Trophoblast cell (in vitro differentiated cells and primary cell): Measurements from ENCODE around the gene CCNK.

Experiments used
- DNase-seq, 2 donors: peaks; one replicate each; pipeline ENCODE4 v3.0.0-alpha.2; 2016
- H2AFZ ChIP-seq: 2 replicates; pipeline ENCODE4 v1.6.1; 2013; ENCODE audit warnings: low read length, moderate library complexity, mild to moderate bottlenecking; ENCODE audit not compliant: insufficient read depth, poor library complexity
- H2AK5ac ChIP-seq: 2 replicates; pipeline ENCODE4 v1.6.1; 2013; ENCODE audit warnings: mild to moderate bottlenecking, low read length
- H2BK120ac ChIP-seq: 2 replicates; pipeline ENCODE4 v1.6.1; 2013; ENCODE audit warnings: low read length, mild to moderate bottlenecking, moderate library complexity; ENCODE audit not compliant: insufficient read depth, poor library complexity
- H2BK12ac ChIP-seq: 2 replicates; pipeline ENCODE4 v1.6.1; 2013; ENCODE audit warnings: mild to moderate bottlenecking, low read length, moderate library complexity
- H2BK5ac ChIP-seq: 2 replicates; pipeline ENCODE4 v1.6.1; 2013; ENCODE audit warnings: low read length, low read depth, moderate library complexity, mild to moderate bottlenecking; ENCODE audit not compliant: poor library complexity
- H3K14ac ChIP-seq: 2 replicates; pipeline ENCODE4 v1.6.1; 2013; ENCODE audit warnings: mild to moderate bottlenecking, low read length
- H3K18ac ChIP-seq: 2 replicates; pipeline ENCODE4 v1.6.1; 2013; ENCODE audit warnings: mild to moderate bottlenecking, low read length
- H3K23ac ChIP-seq: 2 replicates; pipeline ENCODE4 v1.6.1; 2013; ENCODE audit warnings: low read length
- H3K27ac ChIP-seq: 2 replicates; pipeline ENCODE4 v1.5.1; 2013; ENCODE audit warnings: low read depth, mild to moderate bottlenecking, inconsistent platforms, low read length, moderate library complexity
- H3K27me3 ChIP-seq: 2 replicates; pipeline ENCODE4 v1.6.1; 2013; ENCODE audit warnings: inconsistent platforms, mild to moderate bottlenecking, low read length, moderate library complexity; ENCODE audit not compliant: insufficient read depth
- H3K36me3 ChIP-seq, 2 experiments: 1 replicate in 1 of 2; 2 replicates in 1 of 2; pipeline ENCODE4 v1.6.1; 2013; ENCODE audit warnings: low read length in 2 of 2, mild to moderate bottlenecking in 2 of 2, moderate library complexity in 1 of 2; ENCODE audit not compliant: insufficient read depth in 2 of 2, control insufficient read depth in 1 of 2
- H3K4ac ChIP-seq: 2 replicates; pipeline ENCODE4 v1.6.1; 2013; ENCODE audit warnings: low read depth, mild to moderate bottlenecking, low read length, moderate library complexity
- H3K4me1 ChIP-seq, 2 experiments: 1 replicate in 1 of 2; 2 replicates in 1 of 2; pipeline ENCODE4 v1.6.1; 2013; ENCODE audit warnings: low read length in 2 of 2, mild to moderate bottlenecking in 2 of 2, moderate library complexity in 1 of 2; ENCODE audit not compliant: insufficient read depth in 2 of 2, control insufficient read depth in 1 of 2
- H3K4me2 ChIP-seq: 2 replicates; pipeline ENCODE4 v1.6.1; 2013; ENCODE audit warnings: inconsistent platforms, mild to moderate bottlenecking, low read length, moderate library complexity
- H3K4me3 ChIP-seq: 2 replicates; pipeline ENCODE4 v1.5.1; 2013; ENCODE audit warnings: mild to moderate bottlenecking, low read depth, low read length, inconsistent platforms
- H3K79me1 ChIP-seq: one replicate; pipeline ENCODE4 v1.6.1; 2013; ENCODE audit warnings: low read length
- H3K79me2 ChIP-seq: 2 replicates; pipeline ENCODE4 v1.6.1; 2013; ENCODE audit warnings: low read length, mild to moderate bottlenecking; ENCODE audit not compliant: control insufficient read depth, insufficient read depth, poor library complexity
- H3K9ac ChIP-seq: 2 replicates; pipeline ENCODE4 v1.6.1; 2013; ENCODE audit warnings: mild to moderate bottlenecking, low read length
- H3K9me3 ChIP-seq: 2 replicates; pipeline ENCODE4 v1.6.1; 2013; ENCODE audit warnings: low read depth, mild to moderate bottlenecking, control low read depth, inconsistent platforms, low read length; ENCODE audit not compliant: insufficient read depth
- H4K12ac ChIP-seq: 2 replicates; pipeline ENCODE4 v1.6.1; 2013; ENCODE audit warnings: low read depth, mild to moderate bottlenecking, low read length, moderate library complexity
- H4K8ac ChIP-seq: 2 replicates; pipeline ENCODE4 v1.6.1; 2013; ENCODE audit warnings: low read depth, mild to moderate bottlenecking, low read length, moderate library complexity
- H4K91ac ChIP-seq: one replicate; pipeline ENCODE4 v1.6.1; 2013; ENCODE audit warnings: low read depth, mild to moderate bottlenecking, low read length, moderate library complexity
- WGBS: extraction: QIAGEN DNeasy Blood & Tissue Kit; methylation state at CpG from one replicate; pipeline ENCODE4 v1.1.7; 2013; ENCODE audit warnings: missing lambda C conversion rate; ENCODE audit not compliant: insufficient read length, insufficient coverage; ENCODE audit errors: extremely low coverage; 5-methylcytosine and 5-hydroxymethylcytosine counted together

CCNK gene

GRCh38 chr14:99441918-99442317 is 39.3 kb upstream of the CCNK start:
- Histone ChIP-seq H2AFZ (no peak overlapping the region), H2AK5ac (no peak overlapping the region), H3K27me3 (no peaks in the 10 kb centered on the region), H3K4me1 (peaks cover 8 to 11% of the 10 kb centered on the region in 2 experiments), H3K9ac (no peak overlapping the region), H3K4me2 (no peak overlapping the region), H3K4ac (no peak overlapping the region), H3K14ac (no peak overlapping the region), H2BK5ac (no peak overlapping the region), H3K79me2 (peaks cover 2% of the 10 kb centered on the region), H2BK12ac (no peak overlapping the region), H3K27ac (peak overlapping the region; percentile 27), H3K18ac (no peak overlapping the region), H3K79me1 (peaks cover 6% of the 10 kb centered on the region), H4K91ac (no peak overlapping the region), H3K36me3 (peaks cover 26 to 34% of the 10 kb centered on the region in 2 experiments), H3K9me3 (peaks cover 2% of the 10 kb centered on the region), H4K8ac (no peak overlapping the region), H2BK120ac (no peak overlapping the region), H3K23ac (no peak overlapping the region), H4K12ac (no peak overlapping the region), H3K4me3 (no peak overlapping the region)
- peak in 1 of 2 donors; percentile 5 for DNase-seq
- WGBS, result no CpG with 5 or more reads among the region's 7 CpGs

DNA sequence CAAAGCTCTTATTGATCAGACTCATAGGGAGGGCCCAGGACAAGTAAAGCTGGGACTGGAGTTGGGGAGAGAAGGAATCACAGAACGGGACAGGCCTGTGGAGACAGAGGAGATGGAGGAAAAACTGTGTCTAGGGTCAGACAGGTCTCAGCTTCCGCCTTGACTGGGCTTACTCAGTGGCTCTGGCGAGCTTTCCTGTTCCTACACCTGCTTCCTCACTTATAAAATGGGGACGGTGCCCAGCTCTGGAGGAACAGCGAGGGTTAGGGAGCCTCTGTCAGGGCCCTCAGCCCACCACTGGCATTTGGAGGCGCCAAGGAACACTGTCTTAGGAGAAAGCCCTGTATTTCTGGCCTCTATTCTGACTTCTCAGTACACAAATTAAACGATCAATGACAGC is 35.3 kb upstream of the CCNK start:
- Histone ChIP-seq H4K8ac (no peak overlapping the region), H4K91ac (no peak overlapping the region), H3K18ac (no peak overlapping the region), H3K23ac (no peak overlapping the region), H3K79me2 (no peaks in the 10 kb centered on the region), H2AK5ac (no peak overlapping the region), H3K79me1 (peaks cover 3% of the 10 kb centered on the region), H2BK120ac (no peak overlapping the region), H3K14ac (no peak overlapping the region), H4K12ac (no peak overlapping the region), H3K4me3 (no peak overlapping the region), H2BK5ac (no peak overlapping the region), H3K4me1 (peaks cover 2 to 7% of the 10 kb centered on the region in 2 experiments), H3K4ac (no peak overlapping the region), H2AFZ (no peak overlapping the region), H3K27me3 (no peaks in the 10 kb centered on the region), H3K4me2 (no peak overlapping the region), H3K9me3 (no peaks in the 10 kb centered on the region), H3K36me3 (peaks cover 27 to 32% of the 10 kb centered on the region in 2 experiments), H3K27ac (no peak overlapping the region), H3K9ac (no peak overlapping the region), H2BK12ac (no peak overlapping the region)
- DNase-seq, result no peak
- WGBS, result no CpG with 5 or more reads among the region's 7 CpGs

GRCh38 chr14:99447739-99448138 is 33.5 kb upstream of the CCNK start:
- no peak overlapping the region for H3K14ac ChIP-seq

GRCh38 chr14:99450266-99450665 is 30.9 kb upstream of the CCNK start:
- no peaks in the 10 kb centered on the region for H3K79me1 ChIP-seq
- no peaks in the 10 kb centered on the region for H3K27me3 ChIP-seq
- no peak overlapping the region for H3K18ac ChIP-seq
- no peak overlapping the region for H3K4me2 ChIP-seq
- H4K8ac ChIP-seq, result no peak overlapping the region
- no peaks in the 10 kb centered on the region for H3K4me1 ChIP-seq
- no peak overlapping the region for H4K12ac ChIP-seq
- H4K91ac ChIP-seq, result no peak overlapping the region
- no peak overlapping the region for H3K9ac ChIP-seq
- no peak overlapping the region for H3K4ac ChIP-seq
- no peaks in the 10 kb centered on the region for H3K79me2 ChIP-seq
- H2BK5ac ChIP-seq, result no peak overlapping the region
- H2BK120ac ChIP-seq, result no peak overlapping the region
- H3K14ac ChIP-seq, result no peak overlapping the region
- DNase-seq, result no peak
- H2AFZ ChIP-seq, result no peak overlapping the region
- H3K23ac ChIP-seq, result no peak overlapping the region
- no peak overlapping the region for H2AK5ac ChIP-seq
- H3K36me3 ChIP-seq, result peaks cover 20 to 27% of the 10 kb centered on the region in 2 experiments
- no peaks in the 10 kb centered on the region for H3K9me3 ChIP-seq
- no peak overlapping the region for H2BK12ac ChIP-seq
- WGBS, result no CpG with 5 or more reads among the region's 3 CpGs
- no peak overlapping the region for H3K27ac ChIP-seq
- no peak overlapping the region for H3K4me3 ChIP-seq

More at GRCh38 chr14:99447739-99448138, 33.5 kb upstream of the CCNK start:
- H3K4me3 ChIP-seq, result no peak overlapping the region
- no peak overlapping the region for H4K8ac ChIP-seq
- H4K91ac ChIP-seq, result no peak overlapping the region
- no peaks in the 10 kb centered on the region for H3K79me2 ChIP-seq
- H3K36me3 ChIP-seq, result peaks cover 22 to 29% of the 10 kb centered on the region in 2 experiments
- no peak overlapping the region for H2AK5ac ChIP-seq
- H3K9ac ChIP-seq, result no peak overlapping the region
- DNase-seq, result peak in 1 of 2 donors; percentile 46
- no peaks in the 10 kb centered on the region for H3K27me3 ChIP-seq
- H3K9me3 ChIP-seq, result no peaks in the 10 kb centered on the region
- H3K27ac ChIP-seq, result no peak overlapping the region
- no peak overlapping the region for H2BK5ac ChIP-seq
- no peak overlapping the region for H2BK12ac ChIP-seq
- H3K4me2 ChIP-seq, result no peak overlapping the region
- H3K4ac ChIP-seq, result no peak overlapping the region
- no peaks in the 10 kb centered on the region for H3K79me1 ChIP-seq
- H4K12ac ChIP-seq, result no peak overlapping the region
- no CpG with 5 or more reads among the region's 4 CpGs for WGBS
- H2BK120ac ChIP-seq, result no peak overlapping the region
- no peak overlapping the region for H3K23ac ChIP-seq
- H3K4me1 ChIP-seq, result no peaks in the 10 kb centered on the region
- H3K18ac ChIP-seq, result no peak overlapping the region
- no peak overlapping the region for H2AFZ ChIP-seq
